Measurements from ENCODE around the gene DES. TPM values are rescaled to one million over a fixed set of nuclear protein-coding genes. Genes with fewer than 3 reads are reported as not detected.
A peak's percentile ranks its signal among the peaks of the same experiment; 100 is the strongest.

Gene DES
- total and polyA plus RNA-seq, 2 of the 13 experiments (the other 11 are each of a cell fraction or from before 2014, with no cell fraction given): not detected

- TF ChIP-seq LBX2 (CRISPR knock-in tag; IDR thresholded peaks at IDR 0.05; ENCODE audit: borderline replicate concordance): no peak
- TF ChIP-seq EZH2 (conservative IDR thresholded peaks at IDR 0.05; ENCODE audit: low read depth, low read length): no peak
- no peak for TF ChIP-seq RFX1 (IDR thresholded peaks at IDR 0.05)
- no peak for TF ChIP-seq PHF20 (CRISPR knock-in tag; IDR thresholded peaks at IDR 0.05)
- TF ChIP-seq ZMYM2 (CRISPR knock-in tag; IDR thresholded peaks at IDR 0.05): no peak
- TF ChIP-seq ZBTB44 (CRISPR knock-in tag; IDR thresholded peaks at IDR 0.05): no peak
- TF ChIP-seq MXD4 (CRISPR knock-in tag; IDR thresholded peaks at IDR 0.05): no peak
- TF ChIP-seq MTERF4 (CRISPR knock-in tag; IDR thresholded peaks at IDR 0.05): no peak
- no peak for TF ChIP-seq SOX13 (IDR thresholded peaks at IDR 0.05)
- no peak for TF ChIP-seq SOX13 (CRISPR knock-in tag; conservative IDR thresholded peaks at IDR 0.05 in 1 of 2, IDR thresholded peaks at IDR 0.05 in 1 of 2)
- no peak for TF ChIP-seq ZNF512 (CRISPR knock-in tag; IDR thresholded peaks at IDR 0.05)
- no peak; the same call in 1 of the 2 replicates for TF ChIP-seq SP4 (CRISPR knock-in tag; IDR thresholded peaks at IDR 0.05)
- no peak for TF ChIP-seq ZNF556 (CRISPR knock-in tag; IDR thresholded peaks at IDR 0.05; ENCODE audit: borderline replicate concordance)
- no peak for TF ChIP-seq RARG (CRISPR knock-in tag; IDR thresholded peaks at IDR 0.05; ENCODE audit: low read depth)
- TF ChIP-seq ZNF710 (CRISPR knock-in tag; IDR thresholded peaks at IDR 0.05; ENCODE audit: borderline replicate concordance): no peak
- TF ChIP-seq YEATS4 (CRISPR knock-in tag; IDR thresholded peaks at IDR 0.05; ENCODE audit: borderline replicate concordance): no peak
- no peak for TF ChIP-seq NFE2 (CRISPR knock-in tag; IDR thresholded peaks at IDR 0.05)
- no peak for TF ChIP-seq CEBPG (CRISPR knock-in tag; IDR thresholded peaks at IDR 0.05)
- TF ChIP-seq EP300 (IDR thresholded peaks at IDR 0.05; ENCODE audit: low read depth in 2 of 2, low read length in 2 of 2): no peak
- TF ChIP-seq EP300 (CRISPR knock-in tag; IDR thresholded peaks at IDR 0.05; ENCODE audit: borderline replicate concordance): no peak
- no peak for TF ChIP-seq BRCA1 (CRISPR knock-in tag; IDR thresholded peaks at IDR 0.05)
- TF ChIP-seq ZNF670 (CRISPR knock-in tag; IDR thresholded peaks at IDR 0.05; ENCODE audit: borderline replicate concordance): no peak
- no peak for TF ChIP-seq NFIC (IDR thresholded peaks at IDR 0.05; ENCODE audit: low read length)
- peak; percentile 12; the same call in 1 of the 2 replicates for TF ChIP-seq ZNF350 (CRISPR knock-in tag; IDR thresholded peaks at IDR 0.05; ENCODE audit: borderline replicate concordance, low read depth)
- TF ChIP-seq TP53 (CRISPR knock-in tag; conservative IDR thresholded peaks at IDR 0.05): no peak
These were observed 41.5 kb downstream of the DES start (continued) for GRCh38 chr2:219459460-219460311.

All from HepG2 (cell line).